HCT116 (cell line): ENCODE results near the gene GRK5. TPM values are rescaled to one million over a fixed set of nuclear protein-coding genes. Genes with fewer than 3 reads are reported as not detected.
A peak's percentile ranks its signal among the peaks of the same experiment; 100 is the strongest.

Source experiments
- ATAC-seq: fragments of 200-7000 bp; cut with Tn5 transposase; 2 replicates; pipeline ENCODE4 v1.9.1; 2020; ENCODE audit warnings: mild to moderate bottlenecking, moderate library complexity
- BruUV-seq: library from RNA; stranded (reverse); fragments of 400-500 nt; replicated peaks from 2 replicates; lab custom pipeline; 2021; lab: Mats Ljungman, UMichigan
- CTCF ChIA-PET: fragments of 300-600 bp; sonication (Branson Sonifier 250); formaldehyde crosslinking; loops from one replicate; lab custom pipeline; 2021; ENCODE audit warnings: antibody characterized with exemption; lab: Charles Lee
- POLR2A ChIA-PET: fragments of 300-600, 350-600 bp; sonication (Branson Sonifier 250); formaldehyde crosslinking; loops from one replicate; lab custom pipeline; 2021; ENCODE audit warnings: antibody characterized with exemption; lab: Charles Lee
- RAD21 ChIA-PET, 2 experiments: fragments of 300-600 bp; sonication (Branson Sonifier 250); formaldehyde crosslinking; loops; one replicate each; lab custom pipeline; 2023; ENCODE audit warnings: low total read pairs in 2 of 2; ENCODE audit not compliant: uncharacterized antibody in 2 of 2, unreplicated experiment in 2 of 2, low non-redundant PET in 1 of 2; lab: Charles Lee
- DNase-seq: peaks from one replicate; pipeline ENCODE4 v3.0.0-alpha.2; 2010; ENCODE audit warnings: low read depth, low spot score
- H2AFZ ChIP-seq: fragments of 200-600 bp; shearing (Covaris generic), sonication (generic); 2 replicates; pipeline ENCODE4 v1.6.1; 2017; ENCODE audit warnings: low read depth, mixed run types, mixed read lengths, antibody characterized with exemption, low read length; ENCODE audit not compliant: poor library complexity, severe bottlenecking
- H3K27ac ChIP-seq: 2 replicates; pipeline ENCODE4 v1.5.1; 2012; ENCODE audit warnings: low read depth, low read length
- H3K27me3 ChIP-seq: fragments of 200-600 bp; sonication (generic); 2 replicates; pipeline ENCODE4 v1.6.1; 2016; ENCODE audit warnings: mixed run types, low read length, mixed read lengths; ENCODE audit not compliant: insufficient read depth
- H3K36me3 ChIP-seq, 2 experiments: fragments of 200-500 bp in 1 of 2; fragments of 200-600 bp in 1 of 2; sonication (Bioruptor generic) in 1 of 2; sonication (generic) in 1 of 2; 2 replicates each; pipeline versions ENCODE4 v1.5.1 to v1.6.1; 2014 to 2016; ENCODE audit warnings: low read length in 2 of 2, inconsistent platforms in 1 of 2, mixed read lengths in 1 of 2, mixed run types in 1 of 2; ENCODE audit not compliant: insufficient read depth in 2 of 2, control insufficient read depth in 1 of 2
- H3K4me1 ChIP-seq, 2 experiments: fragments of 200-600 bp in 1 of 2; sonication (generic) in 1 of 2; 2 replicates each; pipeline versions ENCODE4 v1.5.1 to v1.6.1; 2012 to 2017; ENCODE audit warnings: low read length in 2 of 2, inconsistent platforms in 1 of 2, mild to moderate bottlenecking in 1 of 2, mixed read lengths in 1 of 2, mixed run types in 1 of 2, moderate library complexity in 1 of 2; ENCODE audit not compliant: insufficient read depth in 2 of 2, control insufficient read depth in 1 of 2
- H3K4me2 ChIP-seq: fragments of 200-600 bp; sonication (generic); 2 replicates; pipeline ENCODE4 v1.6.1; 2017; ENCODE audit warnings: mixed run types, low read length, mixed read lengths
- H3K4me3 ChIP-seq, 2 experiments: fragments of 200-600 bp in 1 of 2; sonication (generic) in 1 of 2; replicated peaks in 1 of 2; 2 replicates each; pipeline ENCODE4 v1.5.1; 2011 to 2016; ENCODE audit warnings: low read length in 2 of 2, control low read depth in 1 of 2, low read depth in 1 of 2, mild to moderate bottlenecking in 1 of 2, mixed read lengths in 1 of 2, mixed run types in 1 of 2
- H3K79me2 ChIP-seq: fragments of 200-600 bp; sonication (generic); 2 replicates; pipeline ENCODE4 v1.6.1; 2017; ENCODE audit warnings: mild to moderate bottlenecking, mixed run types, low read length, moderate library complexity, mixed read lengths; ENCODE audit not compliant: insufficient read depth
- H3K9ac ChIP-seq: fragments of 200-600 bp; sonication (generic); 2 replicates; pipeline ENCODE4 v1.6.1; 2016; ENCODE audit warnings: low read length, mixed read lengths
- H3K9me2 ChIP-seq: fragments of 200-600 bp; sonication (generic), shearing (Covaris generic); 2 replicates; pipeline ENCODE4 v1.6.1; 2017; ENCODE audit warnings: mixed run types, mild to moderate bottlenecking, moderate library complexity; ENCODE audit not compliant: insufficient read depth
- H3K9me3 ChIP-seq, 2 experiments: fragments of 200-500 bp in 1 of 2; fragments of 200-600 bp in 1 of 2; sonication (Bioruptor generic) in 1 of 2; sonication (generic) in 1 of 2; 2 replicates each; pipeline ENCODE4 v1.6.1; 2014 to 2017; ENCODE audit warnings: low read length in 2 of 2, mixed read lengths in 2 of 2, inconsistent platforms in 1 of 2, low read depth in 1 of 2, mild to moderate bottlenecking in 1 of 2, mixed run types in 1 of 2, moderate library complexity in 1 of 2; ENCODE audit not compliant: control insufficient read depth in 1 of 2, insufficient read depth in 1 of 2
- H4K20me1 ChIP-seq: fragments of 200-600 bp; sonication (generic), shearing (Covaris generic); 2 replicates; pipeline ENCODE4 v1.6.1; 2017; ENCODE audit warnings: mixed run types, mild to moderate bottlenecking, moderate library complexity; ENCODE audit not compliant: insufficient read depth
- CEBPB ChIP-seq: IDR thresholded peaks from 2 replicates; pipeline ENCODE4 v1.6.1; 2012; ENCODE audit warnings: low read depth
- FOSL1 ChIP-seq: IDR thresholded peaks from 2 replicates; pipeline ENCODE4 v1.6.1; 2012; ENCODE audit warnings: low read depth
- RAD21 ChIP-seq: IDR thresholded peaks from 2 replicates; pipeline ENCODE4 v1.6.1; 2012; ENCODE audit warnings: low read depth, mild to moderate bottlenecking
- SP1 ChIP-seq: IDR thresholded peaks from 2 replicates; pipeline ENCODE4 v1.6.1; 2012; ENCODE audit warnings: low read depth
- SRF ChIP-seq: IDR thresholded peaks from 2 replicates; pipeline ENCODE4 v1.6.1; 2012; ENCODE audit warnings: low read depth
- TCF7L2 ChIP-seq: IDR thresholded peaks from 2 replicates; pipeline ENCODE4 v1.7.0; 2011; ENCODE audit warnings: borderline replicate concordance, inconsistent platforms; ENCODE audit not compliant: insufficient read depth, insufficient read length; ENCODE audit errors: extremely low read depth
- ZFX ChIP-seq: fragments of 450-650 bp; IDR thresholded peaks from 2 replicates; pipeline ENCODE4 v1.6.1; 2017
- intact Hi-C: fragments of 100-400 bp; cut with micrococcal nuclease; formaldehyde crosslinking; loops from 2 replicates; pipeline ENCODE4 v1.10.0; 2022
- total RNA-seq: library from RNA; stranded (reverse); gene quantifications from one replicate; pipeline ENCODE4 v1.2.1, GENCODE V29; 2021; ENCODE audit not compliant: unreplicated experiment
- TF ChIP-seq, protein P1 (sequence below), 3 experiments: fragments of 200-600 bp in 1 of 3; sonication (generic) in 1 of 3; IDR thresholded peaks in 2 of 3; conservative IDR thresholded peaks in 1 of 3; 2 replicates each; pipeline ENCODE4 v1.5.1; 2012 to 2017; ENCODE audit warnings: low read depth in 2 of 3, low read length in 2 of 3, antibody characterized with exemption in 1 of 3, borderline replicate concordance in 1 of 3, control low read depth in 1 of 3, mild to moderate bottlenecking in 1 of 3, mixed read lengths in 1 of 3, mixed run types in 1 of 3, moderate library complexity in 1 of 3; ENCODE audit not compliant: insufficient read depth in 1 of 3
- TF ChIP-seq, protein P2 (sequence below): IDR thresholded peaks from 2 replicates; pipeline ENCODE4 v1.6.1; 2012; ENCODE audit warnings: low read depth

GRK5 gene
- total RNA-seq, 1 experiment from 2014 or later: 7.3 TPM

DNA sequence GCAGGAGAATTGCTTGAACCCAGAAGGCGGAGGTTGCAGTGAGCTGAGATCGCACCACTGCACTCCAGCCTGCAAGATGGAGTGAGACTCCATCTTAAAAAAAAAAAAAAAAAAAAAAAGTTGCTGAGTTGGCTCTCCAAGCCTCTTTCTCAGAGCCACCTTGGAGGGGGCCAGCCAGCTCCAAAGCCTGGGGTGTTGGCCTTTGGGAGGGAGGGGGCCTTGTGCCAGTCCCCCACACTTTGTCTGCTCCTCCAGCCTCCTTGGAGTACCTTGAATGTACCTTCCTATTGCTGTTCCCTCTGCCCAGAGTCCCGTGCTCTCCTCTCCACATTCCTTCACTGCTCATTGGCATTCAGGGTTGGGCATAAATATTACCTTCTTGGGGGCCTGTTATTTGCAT lies 62.4 kb downstream of the GRK5 start:
- H3K4me3 ChIP-seq: no peak overlapping the region
- H3K9me3 ChIP-seq: no peaks in the 10 kb centered on the region
- no peak overlapping the region for H2AFZ ChIP-seq
- ChIA-PET CTCF (no interaction called here), RAD21 (no interaction called here), POLR2A (interaction anchor here (0.7 to 2.2 kb wide), 2 partner anchors 63 to 75 kb away, joined by 3 to 10 read pairs; partner anchors contain the start of gene GRK5)
- no peaks in the 10 kb centered on the region for H4K20me1 ChIP-seq
- TF ChIP-seq ZFX (no peak), SP1 (no peak), FOSL1 (no peak), TCF7L2 (no peak), CEBPB (no peak), SRF (no peak), RAD21 (no peak)
- TF ChIP-seq, protein P1, sequence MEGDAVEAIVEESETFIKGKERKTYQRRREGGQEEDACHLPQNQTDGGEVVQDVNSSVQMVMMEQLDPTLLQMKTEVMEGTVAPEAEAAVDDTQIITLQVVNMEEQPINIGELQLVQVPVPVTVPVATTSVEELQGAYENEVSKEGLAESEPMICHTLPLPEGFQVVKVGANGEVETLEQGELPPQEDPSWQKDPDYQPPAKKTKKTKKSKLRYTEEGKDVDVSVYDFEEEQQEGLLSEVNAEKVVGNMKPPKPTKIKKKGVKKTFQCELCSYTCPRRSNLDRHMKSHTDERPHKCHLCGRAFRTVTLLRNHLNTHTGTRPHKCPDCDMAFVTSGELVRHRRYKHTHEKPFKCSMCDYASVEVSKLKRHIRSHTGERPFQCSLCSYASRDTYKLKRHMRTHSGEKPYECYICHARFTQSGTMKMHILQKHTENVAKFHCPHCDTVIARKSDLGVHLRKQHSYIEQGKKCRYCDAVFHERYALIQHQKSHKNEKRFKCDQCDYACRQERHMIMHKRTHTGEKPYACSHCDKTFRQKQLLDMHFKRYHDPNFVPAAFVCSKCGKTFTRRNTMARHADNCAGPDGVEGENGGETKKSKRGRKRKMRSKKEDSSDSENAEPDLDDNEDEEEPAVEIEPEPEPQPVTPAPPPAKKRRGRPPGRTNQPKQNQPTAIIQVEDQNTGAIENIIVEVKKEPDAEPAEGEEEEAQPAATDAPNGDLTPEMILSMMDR (IDR thresholded peaks at IDR 0.05 in 2 of 3, conservative IDR thresholded peaks at IDR 0.05 in 1 of 3; ENCODE audit: borderline replicate concordance in 1 of 3, insufficient read depth in 1 of 3, low read depth in 2 of 3, low read length in 2 of 3): no peak
- TF ChIP-seq, protein P2, sequence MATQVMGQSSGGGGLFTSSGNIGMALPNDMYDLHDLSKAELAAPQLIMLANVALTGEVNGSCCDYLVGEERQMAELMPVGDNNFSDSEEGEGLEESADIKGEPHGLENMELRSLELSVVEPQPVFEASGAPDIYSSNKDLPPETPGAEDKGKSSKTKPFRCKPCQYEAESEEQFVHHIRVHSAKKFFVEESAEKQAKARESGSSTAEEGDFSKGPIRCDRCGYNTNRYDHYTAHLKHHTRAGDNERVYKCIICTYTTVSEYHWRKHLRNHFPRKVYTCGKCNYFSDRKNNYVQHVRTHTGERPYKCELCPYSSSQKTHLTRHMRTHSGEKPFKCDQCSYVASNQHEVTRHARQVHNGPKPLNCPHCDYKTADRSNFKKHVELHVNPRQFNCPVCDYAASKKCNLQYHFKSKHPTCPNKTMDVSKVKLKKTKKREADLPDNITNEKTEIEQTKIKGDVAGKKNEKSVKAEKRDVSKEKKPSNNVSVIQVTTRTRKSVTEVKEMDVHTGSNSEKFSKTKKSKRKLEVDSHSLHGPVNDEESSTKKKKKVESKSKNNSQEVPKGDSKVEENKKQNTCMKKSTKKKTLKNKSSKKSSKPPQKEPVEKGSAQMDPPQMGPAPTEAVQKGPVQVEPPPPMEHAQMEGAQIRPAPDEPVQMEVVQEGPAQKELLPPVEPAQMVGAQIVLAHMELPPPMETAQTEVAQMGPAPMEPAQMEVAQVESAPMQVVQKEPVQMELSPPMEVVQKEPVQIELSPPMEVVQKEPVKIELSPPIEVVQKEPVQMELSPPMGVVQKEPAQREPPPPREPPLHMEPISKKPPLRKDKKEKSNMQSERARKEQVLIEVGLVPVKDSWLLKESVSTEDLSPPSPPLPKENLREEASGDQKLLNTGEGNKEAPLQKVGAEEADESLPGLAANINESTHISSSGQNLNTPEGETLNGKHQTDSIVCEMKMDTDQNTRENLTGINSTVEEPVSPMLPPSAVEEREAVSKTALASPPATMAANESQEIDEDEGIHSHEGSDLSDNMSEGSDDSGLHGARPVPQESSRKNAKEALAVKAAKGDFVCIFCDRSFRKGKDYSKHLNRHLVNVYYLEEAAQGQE: no peak
- no peak overlapping the region for H3K27ac ChIP-seq
- no peaks in the 10 kb centered on the region for H3K36me3 ChIP-seq
- DNase-seq: no peak
- ATAC-seq: no peak
- H3K4me2 ChIP-seq: peak overlapping the region; percentile 83; the same call in 1 of the 2 replicates
- H3K9ac ChIP-seq: no peak overlapping the region
- H3K27me3 ChIP-seq: no peaks in the 10 kb centered on the region
- H3K9me2 ChIP-seq: no peaks in the 10 kb centered on the region
- H3K79me2 ChIP-seq: no peaks in the 10 kb centered on the region
- intact Hi-C loops: loop anchor here (2.0 kb wide), 2 partner anchors 47 to 61 kb away; no protein-coding TSS in a partner anchor
- peaks cover 47 to 72% of the 10 kb centered on the region in 2 experiments for H3K4me1 ChIP-seq
- BruUV-seq: no TSS peak
